HG03280 (cell line): ENCODE data around the gene SPDEF.

Experiments
- ATAC-seq: cut with Tn5 transposase; IDR thresholded peaks from one replicate; pipeline ENCODE4 v1.9.1; 2021; ENCODE audit warnings: mild to moderate bottlenecking, moderate library complexity; ENCODE audit not compliant: unreplicated experiment

Gene SPDEF

DNA sequence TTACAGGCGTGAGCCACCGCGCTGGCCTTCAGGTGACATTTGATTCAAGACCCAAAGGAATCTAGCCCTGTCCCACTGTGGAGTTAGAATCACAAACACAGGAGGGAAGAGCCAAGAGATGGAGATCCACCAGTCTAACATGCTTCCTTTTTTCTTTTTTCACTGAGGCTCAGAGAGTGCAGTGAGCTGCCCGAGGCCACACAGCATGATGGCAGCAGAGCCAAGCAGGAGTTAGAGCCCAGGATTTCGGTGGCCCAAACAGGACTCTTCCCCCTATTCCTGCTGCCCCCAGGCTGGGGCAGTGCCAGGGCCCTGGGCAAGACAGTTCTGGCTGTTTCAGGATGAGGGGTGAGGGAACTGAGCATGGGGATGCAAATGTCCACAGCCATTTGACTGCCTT is 8.1 kb upstream of the SPDEF start:
- no peak for ATAC-seq

- ATAC-seq: no peak
Observed at GRCh38 chr6:34563513-34563870, 7.4 kb upstream of the SPDEF start.

DNA sequence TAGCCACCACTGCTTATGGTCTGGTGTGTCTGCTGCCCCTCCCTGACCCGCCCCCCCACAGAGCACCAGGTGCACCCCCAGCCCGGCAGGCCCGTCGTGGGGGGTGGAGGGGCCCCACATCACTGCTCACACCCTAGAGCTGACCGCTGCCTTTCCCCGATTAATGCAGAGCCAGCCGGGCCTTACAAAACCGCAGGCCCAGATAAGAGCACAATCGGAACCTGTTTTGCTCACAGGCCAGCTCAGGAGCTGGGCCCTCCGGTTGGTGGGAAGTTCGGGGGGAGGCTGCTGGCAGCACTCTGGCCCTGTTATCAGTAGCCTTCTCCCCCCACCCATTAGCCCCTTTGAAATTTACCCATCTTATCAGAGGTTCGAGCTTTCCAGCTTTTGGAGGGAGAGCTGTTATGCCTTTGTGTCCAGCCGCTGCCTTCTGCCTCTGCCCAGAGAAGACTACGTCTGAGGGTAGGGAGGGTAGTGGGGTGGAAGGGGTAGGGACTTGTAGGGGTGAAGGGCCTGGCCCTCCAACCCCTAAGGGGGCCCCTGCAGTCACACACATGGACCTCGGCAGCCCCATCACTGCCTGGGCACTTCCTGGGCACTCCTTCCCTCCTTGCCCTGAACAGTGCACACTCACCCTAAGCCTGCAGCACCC is 6.9 kb upstream of the SPDEF start:
- no peak for ATAC-seq

DNA sequence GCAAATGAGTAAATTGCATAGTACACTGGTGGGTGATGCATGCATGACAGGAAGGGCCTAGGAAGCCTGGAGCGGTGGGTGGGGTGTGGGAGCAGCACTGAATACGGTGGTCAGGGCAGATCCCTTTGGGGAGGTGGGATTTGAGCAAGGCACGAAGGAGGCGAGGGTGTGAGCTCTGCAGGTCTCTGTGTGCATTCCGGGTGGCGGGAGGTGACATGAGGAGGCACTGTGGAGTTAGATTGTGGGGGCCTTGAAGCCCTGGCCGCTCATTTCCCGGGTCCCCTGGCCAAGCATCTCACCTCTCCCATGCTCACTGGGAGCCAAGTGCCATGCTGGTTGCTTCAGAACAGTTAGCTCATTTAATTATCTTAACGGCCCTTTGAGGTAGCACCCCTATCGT is 6.2 kb upstream of the SPDEF start:
- no peak for ATAC-seq

GRCh38 chr6:34561227-34561530 is 5.0 kb upstream of the SPDEF start:
- no peak for ATAC-seq

GRCh38 chr6:34560366-34561226 is 4.5 kb upstream of the SPDEF start:
- ATAC-seq: no peak

GRCh38 chr6:34559651-34560365 is 3.7 kb upstream of the SPDEF start:
- ATAC-seq: no peak

GRCh38 chr6:34558172-34558714 is 2.1 kb upstream of the SPDEF start:
- no peak for ATAC-seq

DNA sequence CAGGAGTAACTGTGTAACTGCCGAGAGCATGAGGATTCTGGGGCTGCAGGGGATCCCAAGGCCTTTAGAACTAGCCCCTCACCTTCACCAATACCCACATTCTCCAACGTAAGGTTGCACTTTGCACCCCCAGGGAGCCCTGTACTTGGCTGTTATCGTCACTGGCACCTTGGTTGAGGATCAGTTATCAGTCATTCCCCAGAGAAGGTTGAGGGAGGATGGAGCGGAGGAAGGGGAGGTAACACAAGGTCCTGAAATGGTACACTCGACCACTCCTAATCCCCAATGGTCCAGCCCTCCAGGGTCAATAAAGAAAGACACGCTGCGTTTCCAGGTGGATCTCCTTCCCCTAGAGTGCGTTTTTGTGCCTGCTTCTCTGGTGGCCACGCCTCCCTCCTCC is 1.1 kb upstream of the SPDEF start:
- no peak for ATAC-seq

DNA sequence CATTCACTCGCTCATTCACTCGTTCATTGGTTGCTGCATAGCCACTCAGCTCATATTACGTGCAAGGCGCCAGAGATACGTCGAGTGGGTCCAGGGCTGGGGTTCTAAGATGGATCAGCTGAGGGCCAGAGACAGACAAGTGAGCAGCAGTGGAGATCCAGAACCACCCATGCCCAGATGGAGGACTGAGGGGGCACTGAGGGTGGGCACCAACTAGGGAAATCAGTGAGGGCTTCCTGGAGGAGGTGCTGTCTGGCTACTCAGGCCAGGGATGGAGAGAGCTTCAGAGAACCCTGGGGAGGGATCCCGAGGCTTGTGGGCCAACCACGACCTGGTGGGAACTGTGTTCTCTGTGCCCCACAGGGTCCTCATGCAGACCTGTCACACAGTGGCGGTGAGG is 364 bp upstream of the SPDEF start:
- no peak for ATAC-seq

GRCh38 chr6:34555328-34555727 is 801 bp downstream of the SPDEF start:
- ATAC-seq: no peak

- ATAC-seq: no peak
Observed at GRCh38 chr6:34555007-34555322, 1.2 kb downstream of the SPDEF start.

- ATAC-seq: no peak
Observed at GRCh38 chr6:34554291-34555006, 1.7 kb downstream of the SPDEF start.

- ATAC-seq: no peak
Observed at GRCh38 chr6:34553750-34554149, 2.4 kb downstream of the SPDEF start.

DNA sequence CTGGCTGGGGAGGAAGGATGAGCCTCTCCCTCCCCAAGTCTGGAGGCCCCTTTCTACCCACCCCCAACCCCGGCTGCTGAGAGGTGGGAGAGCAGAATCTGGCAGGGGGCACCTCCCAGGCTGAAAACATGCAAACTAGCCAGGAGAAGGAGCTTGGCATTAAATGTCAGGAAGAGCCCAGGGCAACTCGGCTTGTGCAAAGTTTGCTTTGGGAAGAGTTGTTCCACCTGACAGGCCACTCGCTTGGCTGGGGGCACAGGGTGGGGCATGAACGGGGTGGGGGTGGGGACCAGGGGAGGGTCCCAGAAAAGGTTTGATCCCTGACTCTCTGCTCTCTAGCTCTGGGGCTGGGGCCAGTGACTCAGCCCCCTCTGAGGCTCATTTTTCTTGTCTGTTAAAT is 3.0 kb downstream of the SPDEF start:
- no peak for ATAC-seq

- ATAC-seq: no peak
Observed at GRCh38 chr6:34552620-34553019, 3.5 kb downstream of the SPDEF start.

DNA sequence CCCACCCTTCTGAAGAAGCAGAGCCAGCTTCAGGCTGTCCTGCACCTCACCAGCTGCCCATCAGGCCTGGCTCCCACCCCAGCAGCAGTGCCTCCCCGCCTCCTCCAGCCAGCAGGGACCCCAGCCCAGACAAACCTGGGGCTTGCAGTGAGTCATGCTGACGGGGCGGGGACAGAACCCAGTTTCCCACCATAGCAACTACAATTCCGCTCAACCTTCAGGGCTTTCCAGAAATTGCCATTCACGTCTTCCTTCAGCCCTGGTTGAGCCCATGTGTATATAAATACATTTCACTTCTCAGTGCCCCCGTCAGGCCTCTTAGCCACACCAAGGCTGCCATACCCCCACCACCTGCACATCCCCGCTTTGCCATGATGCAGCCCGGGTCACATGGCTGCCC is 4.4 kb downstream of the SPDEF start:
- no peak for ATAC-seq

- ATAC-seq: no peak
Observed at GRCh38 chr6:34549804-34550202, 6.3 kb downstream of the SPDEF start.

GRCh38 chr6:34549026-34549803 is 6.9 kb downstream of the SPDEF start:
- no peak for ATAC-seq
